HL-60/S4 (cell line): ENCODE results near the gene HIF1A.

Experiments
- in situ Hi-C: fragments of 300-500 bp; cut with MboI; formaldehyde crosslinking; loops from 2 replicates; pipeline ENCODE4 v1.14.3; 2022; ENCODE audit warnings: low sequenced_read_pairs

Gene HIF1A

GRCh38 chr14:61769893-61770292, 74.6 kb downstream of the HIF1A start:
- in situ Hi-C loops, result no loop called here

DNA sequence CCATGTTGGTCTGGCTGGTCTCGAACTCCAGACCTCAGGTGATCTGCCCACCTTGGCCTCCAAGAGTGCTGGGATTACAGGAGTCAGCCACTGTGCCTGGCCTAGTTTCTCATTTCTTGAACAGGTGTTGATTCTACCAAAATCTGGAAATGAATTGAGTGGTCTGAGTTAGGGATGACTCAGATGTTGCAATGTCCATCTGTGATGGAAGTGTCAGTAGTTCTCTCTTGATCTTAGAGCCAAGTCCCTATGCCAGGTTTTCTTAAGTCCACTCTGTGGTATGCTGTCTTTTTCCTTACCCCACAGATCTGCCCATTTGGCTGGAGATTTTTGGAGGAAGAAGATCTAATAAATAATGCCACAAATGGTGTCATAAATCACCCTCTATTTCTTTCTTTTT, 79.5 kb downstream of the HIF1A start:
- in situ Hi-C loops, result no loop called here

DNA sequence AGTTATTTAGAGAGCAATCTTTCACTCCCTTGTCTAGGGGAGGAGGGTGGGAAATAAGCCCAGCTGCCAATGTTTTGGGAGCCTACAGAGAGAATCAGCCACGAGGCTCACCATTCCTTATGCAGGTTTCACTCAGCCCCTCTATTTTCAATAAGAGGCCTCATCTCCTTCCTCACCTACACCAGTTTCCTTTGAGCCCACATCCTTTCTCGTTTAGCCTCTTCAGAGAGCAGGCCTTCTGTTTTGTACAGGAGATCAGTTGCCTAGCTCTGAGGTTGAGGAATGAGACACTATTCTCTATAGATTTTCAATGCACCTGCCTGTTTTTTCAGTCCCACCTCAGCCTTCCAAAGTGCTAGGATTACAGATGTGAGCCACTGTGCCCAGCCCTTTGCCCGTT, 84.8 kb downstream of the HIF1A start:
- in situ Hi-C loops, result no loop called here

GRCh38 chr14:61797309-61797708, 102.0 kb downstream of the HIF1A start:
- in situ Hi-C loops, result no loop called here
